K562 (cell line): ENCODE data around the gene CHSY1. TPM values are rescaled to one million over a fixed set of nuclear protein-coding genes. Genes with fewer than 3 reads are reported as not detected.

Source experiments
- ATAC-seq: fragments of 200-7000 bp; cut with Tn5 transposase; 3 replicates; pipeline ENCODE4 v1.9.1; 2020; ENCODE audit warnings: moderate library complexity
- BruUV-seq: library from RNA; stranded (reverse); fragments of 400-500 nt; replicated peaks from 2 replicates; lab custom pipeline; 2021; lab: Mats Ljungman, UMichigan
- CTCF ChIA-PET: fragments of 300-600 bp; formaldehyde crosslinking; extraction: SDS; loops from one replicate; lab custom pipeline; 2021; ENCODE audit warnings: low intra/inter-chr PET ratio; lab: Yijun Ruan, JAX
- POLR2A ChIA-PET: fragments of 300-600, 350-650 bp; sonication (Branson Sonifier 250); formaldehyde crosslinking; extraction: SDS; loops from one replicate; lab custom pipeline; 2021; ENCODE audit warnings: antibody characterized with exemption, inconsistent platforms; lab: Yijun Ruan, JAX
- DNase-seq, 4 experiments: peaks; one replicate each; pipeline versions ENCODE4 v3.0.0 to v3.0.0-alpha.2; 2011 to 2018; ENCODE audit warnings: low spot score in 3 of 4, mixed read lengths in 3 of 4; ENCODE audit errors: extremely low read depth in 1 of 4
- FAIRE-seq: peaks from 2 replicates; lab custom pipeline; 2011; peaks lifted over from hg19 to GRCh38; lab: Jason Lieb, UNC
- H2AFZ ChIP-seq: 2 replicates; pipeline ENCODE4 v1.6.0; 2011; ENCODE audit warnings: low read depth, low read length, control low read depth, inconsistent platforms
- H3K27ac ChIP-seq: fragments of 200-600 bp; 3 replicates; pipeline ENCODE4 v1.8.0; 2011; ENCODE audit warnings: low read depth, mild to moderate bottlenecking, control low read depth, inconsistent platforms, low read length, moderate library complexity, mixed read lengths; ENCODE audit errors: extremely low read depth
- H3K27me3 ChIP-seq, 2 experiments: fragments of 300-600 bp in 1 of 2; 2 replicates in 1 of 2; 3 replicates in 1 of 2; pipeline versions ENCODE4 v1.6.0 to v1.8.0; 2011; ENCODE audit warnings: inconsistent platforms in 2 of 2, low read length in 2 of 2, mild to moderate bottlenecking in 1 of 2, mixed read lengths in 1 of 2, moderate library complexity in 1 of 2; ENCODE audit not compliant: control insufficient read depth in 2 of 2, insufficient read depth in 2 of 2
- H3K36me3 ChIP-seq: fragments of 300-600 bp; 3 replicates; pipeline ENCODE4 v1.8.0; 2011; ENCODE audit warnings: mild to moderate bottlenecking, low read length, inconsistent platforms; ENCODE audit not compliant: control insufficient read depth, insufficient read depth
- H3K4me1 ChIP-seq, 2 experiments: fragments of 200-600 bp in 1 of 2; replicated peaks in 1 of 2; 2 replicates in 1 of 2; 3 replicates in 1 of 2; pipeline versions ENCODE4 v1.5.1 to v1.8.0; 2011; ENCODE audit warnings: inconsistent platforms in 2 of 2, low read length in 2 of 2, mild to moderate bottlenecking in 1 of 2, mixed read lengths in 1 of 2, moderate library complexity in 1 of 2; ENCODE audit not compliant: control insufficient read depth in 2 of 2, insufficient read depth in 2 of 2
- H3K4me2 ChIP-seq: 2 replicates; pipeline ENCODE4 v1.6.1; 2011; ENCODE audit warnings: low read length, control low read depth, inconsistent platforms, mixed read lengths; ENCODE audit not compliant: insufficient read depth
- H3K4me3 ChIP-seq: fragments of 200-600 bp; sonication (generic), shearing (Covaris generic); 2 replicates; pipeline ENCODE4 v1.5.1; 2016; ENCODE audit warnings: control low read depth, inconsistent platforms
- H3K79me2 ChIP-seq: fragments of 200-600 bp; 3 replicates; pipeline ENCODE4 v1.8.0; 2011; ENCODE audit warnings: low read length, inconsistent platforms; ENCODE audit not compliant: control insufficient read depth, insufficient read depth
- H3K9ac ChIP-seq, 2 experiments: 2 replicates each; pipeline versions ENCODE4 v1.6.0 to v1.6.1; 2011; ENCODE audit warnings: low read depth in 2 of 2, low read length in 2 of 2, control low read depth in 1 of 2, inconsistent platforms in 1 of 2, mild to moderate bottlenecking in 1 of 2, mixed read lengths in 1 of 2; ENCODE audit not compliant: insufficient read depth in 1 of 2
- H3K9me1 ChIP-seq: one replicate; pipeline ENCODE4 v1.6.0; 2011; ENCODE audit warnings: inconsistent platforms, mild to moderate bottlenecking, low read length, moderate library complexity; ENCODE audit not compliant: control insufficient read depth, insufficient read depth
- H3K9me3 ChIP-seq: replicated peaks from 2 replicates; pipeline ENCODE4 v1.5.1; 2011; ENCODE audit warnings: low read depth, low read length, inconsistent platforms; ENCODE audit not compliant: control insufficient read depth, insufficient read depth
- H4K20me1 ChIP-seq: replicated peaks from 2 replicates; pipeline ENCODE4 v1.6.1; 2011; ENCODE audit warnings: low read length, inconsistent platforms, mixed read lengths; ENCODE audit not compliant: control insufficient read depth, insufficient read depth
- BHLHE40 ChIP-seq: IDR thresholded peaks from 2 replicates; pipeline ENCODE4 v1.6.1; 2011; ENCODE audit warnings: low read length, improper control_type of control experiment
- EWSR1 ChIP-seq: fragments of 450-650 bp; IDR thresholded peaks from 2 replicates; pipeline ENCODE4 v1.6.1; 2018; ENCODE audit warnings: borderline replicate concordance, mild to moderate bottlenecking, low read depth, moderate library complexity; ENCODE audit not compliant: partially characterized antibody
- KDM4B ChIP-seq, 2 experiments: fragments of 450-650 bp in 1 of 2; sonication (generic) in 1 of 2; IDR thresholded peaks; 2 replicates each; pipeline ENCODE4 v1.6.1; 2016 to 2017; ENCODE audit warnings: borderline replicate concordance in 2 of 2, antibody characterized with exemption in 1 of 2, low read depth in 1 of 2, mild to moderate bottlenecking in 1 of 2
- LEF1 ChIP-seq: fragments of 450-650 bp; IDR thresholded peaks from 2 replicates; pipeline ENCODE4 v1.6.1; 2016; ENCODE audit warnings: mild to moderate bottlenecking
- TOE1 ChIP-seq, 2 experiments: fragments of 450-650 bp in 1 of 2; sonication (generic) in 1 of 2; formaldehyde crosslinking in 1 of 2; IDR thresholded peaks; 2 replicates each; pipeline versions ENCODE4 v1.7.1 to v1.8.0; 2016 to 2022; ENCODE audit warnings: borderline replicate concordance in 2 of 2, mild to moderate bottlenecking in 2 of 2, antibody characterized with exemption in 1 of 2, inconsistent platforms in 1 of 2, low read depth in 1 of 2, missing genetic modification reagents in 1 of 2, moderate library complexity in 1 of 2
- ZNF282 ChIP-seq: sonication (generic); formaldehyde crosslinking; IDR thresholded peaks from 2 replicates; pipeline ENCODE4 v1.8.1; 2023; ENCODE audit warnings: missing genetic modification reagents
- ZNF354B ChIP-seq: fragments of 250-450 bp; sonication (Bioruptor Pico); IDR thresholded peaks from 2 replicates; pipeline ENCODE4 v1.4.0; 2020
- ZNF830 ChIP-seq: fragments of 250-450 bp; sonication (Bioruptor Pico); IDR thresholded peaks from 2 replicates; pipeline ENCODE4 v1.5.0; 2021; ENCODE audit warnings: mild to moderate bottlenecking
- whole genome bisulfite sequencing: fragments of 100-300 bp; shearing (Covaris generic); methylation state at CpG from one replicate; pipeline ENCODE4 v1.1.6; 2016; ENCODE audit warnings: low coverage, mixed read lengths; ENCODE audit not compliant: insufficient coverage; ENCODE audit errors: missing lambda C conversion rate; 5-methylcytosine and 5-hydroxymethylcytosine counted together
- in situ Hi-C: fragments of 300-500 bp; cut with MboI; formaldehyde crosslinking; loops from 4 replicates; pipeline ENCODE4 v1.15.0; 2018; ENCODE audit warnings: inconsistent platforms, mixed read lengths
- intact Hi-C: fragments of 100-400 bp; cut with micrococcal nuclease; formaldehyde crosslinking; loops from 2 replicates; pipeline ENCODE4 v1.14.2; 2022
- polyA plus RNA-seq, 8 experiments: library from polyadenylated mRNA; depleted of rRNA in 4 of 8; stranded (reverse) in 5 of 8; unstranded in 3 of 8; fragments of >200 nt; fragmentation: Nextera tagmentation in 2 of 8; fragmentation: Illumina TruSeq in 1 of 8; extraction: Ambion mirVana in 2 of 8; extraction: Trizol in 1 of 8; gene quantifications; 2 replicates each; pipeline versions ENCODE4 v1.2.1 to v1.2.3, GENCODE V29; 2011 to 2014; ENCODE audit warnings: inconsistent platforms in 1 of 8, missing spikeins in 1 of 8
- total RNA-seq, 7 experiments: library from RNA; depleted of rRNA in 6 of 7; stranded (reverse); fragments of >200 nt in 6 of 7; fragmentation: Illumina TruSeq in 2 of 7; extraction: Trizol in 2 of 7; gene quantifications; 2 replicates each; pipeline versions ENCODE4 v1.2.1 to v1.2.3, GENCODE V29; 2011 to 2021; ENCODE audit warnings: low replicate concordance in 1 of 7
- TF ChIP-seq, protein P1 (sequence below): sonication (generic); formaldehyde crosslinking; IDR thresholded peaks from 2 replicates; pipeline ENCODE4 v1.8.1; 2023; ENCODE audit warnings: missing genetic modification reagents, mild to moderate bottlenecking, borderline replicate concordance
- TF ChIP-seq, protein P2 (sequence below): fragments of 450-650 bp; IDR thresholded peaks from 2 replicates; pipeline ENCODE4 v1.7.1; 2018; ENCODE audit warnings: mild to moderate bottlenecking, low read depth; ENCODE audit not compliant: partially characterized antibody
- TF ChIP-seq, protein P3 (sequence below): sonication (generic); formaldehyde crosslinking; IDR thresholded peaks from 2 replicates; pipeline ENCODE4 v1.8.1; 2023; ENCODE audit warnings: mild to moderate bottlenecking, missing genetic modification reagents

CHSY1 gene
- total and polyA plus RNA-seq, 9 of the 15 experiments (the other 6 are each of a cell fraction or from before 2014, with no cell fraction given) = 7.0 to 16.4 (median 13.4) TPM

DNA sequence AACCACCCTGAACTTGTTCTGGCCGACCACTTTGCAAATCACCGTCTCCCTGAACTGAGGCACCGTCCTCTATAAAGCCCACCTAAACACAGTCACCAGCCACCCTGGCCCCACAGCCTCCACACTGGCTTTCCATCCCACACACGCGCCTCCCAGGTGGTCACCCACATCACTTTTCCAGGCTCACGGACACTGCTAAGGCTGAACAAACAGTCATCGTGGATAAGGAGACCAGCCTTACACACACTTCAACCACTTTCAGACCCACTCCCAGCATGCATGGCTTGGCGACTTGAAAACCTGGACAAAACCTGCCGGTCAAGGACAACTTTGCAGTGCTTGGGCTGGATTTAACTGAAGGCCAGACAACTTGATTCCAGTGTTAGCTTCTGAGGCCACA lies 8.4 kb downstream of the CHSY1 start (continued):
- no peak for TF ChIP-seq TOE1 (IDR thresholded peaks at IDR 0.05; ENCODE audit: borderline replicate concordance)
- TF ChIP-seq TOE1 (CRISPR knock-in tag; IDR thresholded peaks at IDR 0.05; ENCODE audit: borderline replicate concordance, low read depth) = no peak
- no peak for TF ChIP-seq KDM4B (IDR thresholded peaks at IDR 0.05; ENCODE audit: borderline replicate concordance in 2 of 2, low read depth in 1 of 2)
- TF ChIP-seq, protein P1, sequence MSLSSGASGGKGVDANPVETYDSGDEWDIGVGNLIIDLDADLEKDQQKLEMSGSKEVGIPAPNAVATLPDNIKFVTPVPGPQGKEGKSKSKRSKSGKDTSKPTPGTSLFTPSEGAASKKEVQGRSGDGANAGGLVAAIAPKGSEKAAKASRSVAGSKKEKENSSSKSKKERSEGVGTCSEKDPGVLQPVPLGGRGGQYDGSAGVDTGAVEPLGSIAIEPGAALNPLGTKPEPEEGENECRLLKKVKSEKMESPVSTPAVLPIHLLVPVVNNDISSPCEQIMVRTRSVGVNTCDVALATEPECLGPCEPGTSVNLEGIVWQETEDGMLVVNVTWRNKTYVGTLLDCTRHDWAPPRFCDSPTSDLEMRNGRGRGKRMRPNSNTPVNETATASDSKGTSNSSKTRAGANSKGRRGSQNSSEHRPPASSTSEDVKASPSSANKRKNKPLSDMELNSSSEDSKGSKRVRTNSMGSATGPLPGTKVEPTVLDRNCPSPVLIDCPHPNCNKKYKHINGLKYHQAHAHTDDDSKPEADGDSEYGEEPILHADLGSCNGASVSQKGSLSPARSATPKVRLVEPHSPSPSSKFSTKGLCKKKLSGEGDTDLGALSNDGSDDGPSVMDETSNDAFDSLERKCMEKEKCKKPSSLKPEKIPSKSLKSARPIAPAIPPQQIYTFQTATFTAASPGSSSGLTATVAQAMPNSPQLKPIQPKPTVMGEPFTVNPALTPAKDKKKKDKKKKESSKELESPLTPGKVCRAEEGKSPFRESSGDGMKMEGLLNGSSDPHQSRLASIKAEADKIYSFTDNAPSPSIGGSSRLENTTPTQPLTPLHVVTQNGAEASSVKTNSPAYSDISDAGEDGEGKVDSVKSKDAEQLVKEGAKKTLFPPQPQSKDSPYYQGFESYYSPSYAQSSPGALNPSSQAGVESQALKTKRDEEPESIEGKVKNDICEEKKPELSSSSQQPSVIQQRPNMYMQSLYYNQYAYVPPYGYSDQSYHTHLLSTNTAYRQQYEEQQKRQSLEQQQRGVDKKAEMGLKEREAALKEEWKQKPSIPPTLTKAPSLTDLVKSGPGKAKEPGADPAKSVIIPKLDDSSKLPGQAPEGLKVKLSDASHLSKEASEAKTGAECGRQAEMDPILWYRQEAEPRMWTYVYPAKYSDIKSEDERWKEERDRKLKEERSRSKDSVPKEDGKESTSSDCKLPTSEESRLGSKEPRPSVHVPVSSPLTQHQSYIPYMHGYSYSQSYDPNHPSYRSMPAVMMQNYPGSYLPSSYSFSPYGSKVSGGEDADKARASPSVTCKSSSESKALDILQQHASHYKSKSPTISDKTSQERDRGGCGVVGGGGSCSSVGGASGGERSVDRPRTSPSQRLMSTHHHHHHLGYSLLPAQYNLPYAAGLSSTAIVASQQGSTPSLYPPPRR (CRISPR knock-in tag) = no peak
- TF ChIP-seq ZNF830 = no peak

DNA sequence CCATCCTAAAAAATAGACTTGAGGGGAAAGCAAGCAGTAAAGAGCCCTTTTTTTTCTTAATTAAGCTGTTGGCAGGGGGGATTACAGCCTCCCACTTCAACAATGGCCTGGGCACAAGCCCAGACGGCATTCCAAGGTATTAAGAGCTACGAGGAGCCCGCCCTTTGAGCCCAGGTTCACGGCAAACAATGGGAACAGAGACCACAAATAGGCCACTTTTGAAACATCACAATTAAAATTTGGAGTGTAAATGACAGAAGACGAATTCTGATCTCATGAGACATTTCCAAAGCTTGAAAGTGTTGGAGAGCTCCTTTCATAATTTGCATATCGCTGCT lies 8.9 kb downstream of the CHSY1 start:
- peaks cover 14% of the 10 kb centered on the region; the same call in 2 of the 3 replicates for H3K36me3 ChIP-seq
- BruUV-seq = no TSS peak
- no peaks in the 10 kb centered on the region for H3K9me1 ChIP-seq
- FAIRE-seq (no peak), ATAC-seq (no peak), DNase-seq (no peak)
- in situ Hi-C loops = no loop called here
- 81% methylated on average over 6 of the region's 6 CpGs for WGBS
- H3K79me2 ChIP-seq = peaks cover 86% of the 10 kb centered on the region
- no peak overlapping the region for H3K4me2 ChIP-seq
- no peak overlapping the region for H3K4me3 ChIP-seq
- CTCF ChIA-PET = no interaction called here
- peaks cover 12% of the 10 kb centered on the region for H4K20me1 ChIP-seq
- no peaks in the 10 kb centered on the region for H3K9me3 ChIP-seq
- no peak overlapping the region for H2AFZ ChIP-seq
- H3K27me3 ChIP-seq = no peaks in the 10 kb centered on the region
- intact Hi-C loops = no loop called here
- no peaks in the 10 kb centered on the region; a peak in 1 of 5 replicates for H3K4me1 ChIP-seq
- POLR2A ChIA-PET = interaction anchor here (0.7 to 1.0 kb wide), 2 partner anchors 25 to 88 kb away, joined by 3 read pairs; no protein-coding TSS in a partner anchor
- no peak overlapping the region for H3K27ac ChIP-seq
- no peak overlapping the region for H3K9ac ChIP-seq
- TF ChIP-seq BHLHE40 = no peak
- TF ChIP-seq, protein P2, sequence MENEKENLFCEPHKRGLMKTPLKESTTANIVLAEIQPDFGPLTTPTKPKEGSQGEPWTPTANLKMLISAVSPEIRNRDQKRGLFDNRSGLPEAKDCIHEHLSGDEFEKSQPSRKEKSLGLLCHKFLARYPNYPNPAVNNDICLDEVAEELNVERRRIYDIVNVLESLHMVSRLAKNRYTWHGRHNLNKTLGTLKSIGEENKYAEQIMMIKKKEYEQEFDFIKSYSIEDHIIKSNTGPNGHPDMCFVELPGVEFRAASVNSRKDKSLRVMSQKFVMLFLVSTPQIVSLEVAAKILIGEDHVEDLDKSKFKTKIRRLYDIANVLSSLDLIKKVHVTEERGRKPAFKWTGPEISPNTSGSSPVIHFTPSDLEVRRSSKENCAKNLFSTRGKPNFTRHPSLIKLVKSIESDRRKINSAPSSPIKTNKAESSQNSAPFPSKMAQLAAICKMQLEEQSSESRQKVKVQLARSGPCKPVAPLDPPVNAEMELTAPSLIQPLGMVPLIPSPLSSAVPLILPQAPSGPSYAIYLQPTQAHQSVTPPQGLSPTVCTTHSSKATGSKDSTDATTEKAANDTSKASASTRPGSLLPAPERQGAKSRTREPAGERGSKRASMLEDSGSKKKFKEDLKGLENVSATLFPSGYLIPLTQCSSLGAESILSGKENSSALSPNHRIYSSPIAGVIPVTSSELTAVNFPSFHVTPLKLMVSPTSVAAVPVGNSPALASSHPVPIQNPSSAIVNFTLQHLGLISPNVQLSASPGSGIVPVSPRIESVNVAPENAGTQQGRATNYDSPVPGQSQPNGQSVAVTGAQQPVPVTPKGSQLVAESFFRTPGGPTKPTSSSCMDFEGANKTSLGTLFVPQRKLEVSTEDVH = no peak
- TF ChIP-seq EWSR1 = no peak
- TF ChIP-seq, protein P3, sequence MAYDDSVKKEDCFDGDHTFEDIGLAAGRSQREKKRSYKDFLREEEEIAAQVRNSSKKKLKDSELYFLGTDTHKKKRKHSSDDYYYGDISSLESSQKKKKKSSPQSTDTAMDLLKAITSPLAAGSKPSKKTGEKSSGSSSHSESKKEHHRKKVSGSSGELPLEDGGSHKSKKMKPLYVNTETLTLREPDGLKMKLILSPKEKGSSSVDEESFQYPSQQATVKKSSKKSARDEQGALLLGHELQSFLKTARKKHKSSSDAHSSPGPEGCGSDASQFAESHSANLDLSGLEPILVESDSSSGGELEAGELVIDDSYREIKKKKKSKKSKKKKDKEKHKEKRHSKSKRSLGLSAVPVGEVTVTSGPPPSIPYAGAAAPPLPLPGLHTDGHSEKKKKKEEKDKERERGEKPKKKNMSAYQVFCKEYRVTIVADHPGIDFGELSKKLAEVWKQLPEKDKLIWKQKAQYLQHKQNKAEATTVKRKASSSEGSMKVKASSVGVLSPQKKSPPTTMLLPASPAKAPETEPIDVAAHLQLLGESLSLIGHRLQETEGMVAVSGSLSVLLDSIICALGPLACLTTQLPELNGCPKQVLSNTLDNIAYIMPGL (CRISPR knock-in tag) = no peak
- TF ChIP-seq LEF1 = no peak
- no peak for TF ChIP-seq ZNF282
- TF ChIP-seq ZNF354B = no peak
